ENCODE data around the gene MYDGF. TPM values are rescaled to one million over a fixed set of nuclear protein-coding genes. Genes with fewer than 3 reads are reported as not detected.
A peak's percentile ranks its signal among the peaks of the same experiment; 100 is the strongest.

MYDGF gene
- total and polyA plus RNA-seq, 9 of the 15 experiments (the other 6 are each of a cell fraction or from before 2014, with no cell fraction given): 4.2 to 141 (median 82.1) TPM

GRCh38 chr19:4633140-4633967 lies 36.8 kb downstream of the MYDGF start (continued):
- TF ChIP-seq ZBTB40 (IDR thresholded peaks at IDR 0.05) (no peak), ZBTB40 (CRISPR knock-in tag; IDR thresholded peaks at IDR 0.05) (peak; percentile 55; the same call in 1 of the 2 replicates), CEBPG (CRISPR knock-in tag; IDR thresholded peaks at IDR 0.05) (peak; percentile 23; the same call in 1 of the 2 replicates), CEBPG (tag; conservative IDR thresholded peaks at IDR 0.05 in 1 of 2, IDR thresholded peaks at IDR 0.05 in 1 of 2) (no peak), CEBPZ (IDR thresholded peaks at IDR 0.05; ENCODE audit: borderline replicate concordance, low read depth, low read length) (no peak), RAD21 (CRISPR knock-in tag; conservative IDR thresholded peaks at IDR 0.05 in 1 of 2, IDR thresholded peaks at IDR 0.05 in 1 of 2) (peak; percentile 37 to 74), ZNF609 (CRISPR knock-in tag; IDR thresholded peaks at IDR 0.05; ENCODE audit: borderline replicate concordance) (0 out of 2 replicates have a peak, but pooled peaks have one; percentile 36)

Data from K562 (cell line).